DND-41 (cell line): ENCODE data around the gene ZFHX3.

ENCODE experiments used
- EZH2 ChIP-seq: IDR thresholded peaks from 3 replicates; pipeline ENCODE4 v1.6.1; 2012; ENCODE audit warnings: borderline replicate concordance, low read depth, mild to moderate bottlenecking, moderate library complexity, low read length, inconsistent platforms; ENCODE audit not compliant: severe bottlenecking
- TF ChIP-seq, protein P1 (sequence below): IDR thresholded peaks from 2 replicates; pipeline ENCODE4 v1.5.1; 2012; ENCODE audit warnings: borderline replicate concordance, low read length, moderate library complexity, mild to moderate bottlenecking; ENCODE audit not compliant: poor library complexity, severe bottlenecking; ENCODE audit errors: extremely low read depth

DNA sequence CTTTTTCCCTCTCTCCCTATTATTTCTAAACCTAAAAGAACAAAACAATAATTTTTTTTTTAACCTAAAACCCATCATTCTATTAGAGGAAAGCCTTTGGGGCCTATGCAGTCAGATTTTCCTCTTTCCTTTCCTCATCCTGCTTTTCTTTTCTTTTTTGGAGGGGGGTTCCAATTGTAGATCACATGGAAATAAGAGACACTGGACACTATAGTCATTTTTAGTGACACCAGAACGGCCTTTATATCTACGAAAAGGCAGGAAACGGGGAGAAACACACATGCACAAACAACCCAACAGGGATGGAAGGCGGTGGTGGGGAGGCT lies 5.1 kb upstream of the ZFHX3 start:
- TF ChIP-seq, protein P1, sequence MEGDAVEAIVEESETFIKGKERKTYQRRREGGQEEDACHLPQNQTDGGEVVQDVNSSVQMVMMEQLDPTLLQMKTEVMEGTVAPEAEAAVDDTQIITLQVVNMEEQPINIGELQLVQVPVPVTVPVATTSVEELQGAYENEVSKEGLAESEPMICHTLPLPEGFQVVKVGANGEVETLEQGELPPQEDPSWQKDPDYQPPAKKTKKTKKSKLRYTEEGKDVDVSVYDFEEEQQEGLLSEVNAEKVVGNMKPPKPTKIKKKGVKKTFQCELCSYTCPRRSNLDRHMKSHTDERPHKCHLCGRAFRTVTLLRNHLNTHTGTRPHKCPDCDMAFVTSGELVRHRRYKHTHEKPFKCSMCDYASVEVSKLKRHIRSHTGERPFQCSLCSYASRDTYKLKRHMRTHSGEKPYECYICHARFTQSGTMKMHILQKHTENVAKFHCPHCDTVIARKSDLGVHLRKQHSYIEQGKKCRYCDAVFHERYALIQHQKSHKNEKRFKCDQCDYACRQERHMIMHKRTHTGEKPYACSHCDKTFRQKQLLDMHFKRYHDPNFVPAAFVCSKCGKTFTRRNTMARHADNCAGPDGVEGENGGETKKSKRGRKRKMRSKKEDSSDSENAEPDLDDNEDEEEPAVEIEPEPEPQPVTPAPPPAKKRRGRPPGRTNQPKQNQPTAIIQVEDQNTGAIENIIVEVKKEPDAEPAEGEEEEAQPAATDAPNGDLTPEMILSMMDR, result no peak
- TF ChIP-seq EZH2, result no peak
